K562 (cell line): ENCODE measurements around the gene MILR1. TPM values are rescaled to one million over a fixed set of nuclear protein-coding genes. Genes with fewer than 3 reads are reported as not detected.

ENCODE experiments used
- ARID1B ChIP-seq: fragments of 450-650 bp; IDR thresholded peaks from 2 replicates; pipeline ENCODE4 v1.6.1; 2016; ENCODE audit warnings: antibody characterized with exemption, mild to moderate bottlenecking, inconsistent platforms
- CREBBP ChIP-seq: IDR thresholded peaks from one replicate; pipeline ENCODE4 v1.6.1; 2012; ENCODE audit warnings: low read depth, mild to moderate bottlenecking, control low read depth, inconsistent platforms, low read length
- HMGN3 ChIP-seq: IDR thresholded peaks from 2 replicates; pipeline ENCODE4 v1.6.1; 2011; ENCODE audit warnings: borderline replicate concordance, low read depth, mild to moderate bottlenecking, mixed read lengths, low read length; ENCODE audit not compliant: insufficient read length; ENCODE audit errors: extremely low read depth
- HNRNPH1 ChIP-seq: fragments of 200-400 bp; formaldehyde crosslinking; optimal IDR thresholded peaks from 2 replicates; pipeline ENCODE3; 2017; ENCODE audit warnings: low read depth, mild to moderate bottlenecking, low read length, moderate library complexity
- JUN ChIP-seq, 2 experiments: sonication (generic) in 1 of 2; formaldehyde crosslinking in 1 of 2; IDR thresholded peaks; 2 replicates each; pipeline versions ENCODE4 v1.6.1 to v1.8.0; 2012 to 2022; ENCODE audit warnings: borderline replicate concordance in 2 of 2, mild to moderate bottlenecking in 2 of 2, improper control_type of control experiment in 1 of 2, low read depth in 1 of 2, low read length in 1 of 2, missing genetic modification reagents in 1 of 2
- KDM2B ChIP-seq: fragments of 250-450 bp; sonication (Bioruptor Pico); IDR thresholded peaks from 2 replicates; pipeline ENCODE4 v1.8.0; 2021; ENCODE audit warnings: mild to moderate bottlenecking, moderate library complexity
- LEF1 ChIP-seq: fragments of 450-650 bp; IDR thresholded peaks from 2 replicates; pipeline ENCODE4 v1.6.1; 2016; ENCODE audit warnings: mild to moderate bottlenecking
- NBN ChIP-seq: fragments of 450-650 bp; IDR thresholded peaks from 2 replicates; pipeline ENCODE4 v1.6.1; 2016; ENCODE audit warnings: low read depth, mild to moderate bottlenecking
- NR2C2 ChIP-seq, 2 experiments: fragments of 200-800 bp in 1 of 2; sonication (Bioruptor generic) in 1 of 2; sonication (generic) in 1 of 2; formaldehyde crosslinking in 1 of 2; IDR thresholded peaks; 2 replicates each; pipeline versions ENCODE4 v1.6.1 to v1.8.0; 2016 to 2022; ENCODE audit warnings: mild to moderate bottlenecking in 1 of 2, missing compliant biosample characterization in 1 of 2, missing genetic modification characterization in 1 of 2, missing genetic modification reagents in 1 of 2
- PHF20 ChIP-seq: fragments of 450-650 bp; IDR thresholded peaks from 2 replicates; pipeline ENCODE4 v1.6.1; 2018; ENCODE audit not compliant: partially characterized antibody
- RNF2 ChIP-seq: sonication (generic); IDR thresholded peaks from 2 replicates; pipeline ENCODE4 v1.6.1; 2016
- SMARCE1 ChIP-seq: fragments of 450-650 bp; IDR thresholded peaks from 2 replicates; pipeline ENCODE4 v1.7.1; 2016; ENCODE audit warnings: mild to moderate bottlenecking
- SP1 ChIP-seq: sonication (generic); formaldehyde crosslinking; IDR thresholded peaks from 2 replicates; pipeline ENCODE4 v1.8.1; 2022; ENCODE audit warnings: mild to moderate bottlenecking, missing genetic modification reagents
- SRSF1 ChIP-seq: fragments of 200-400 bp; formaldehyde crosslinking; IDR thresholded peaks from 2 replicates; pipeline ENCODE4 v1.6.1; 2017; ENCODE audit warnings: mild to moderate bottlenecking, low read depth, low read length, moderate library complexity
- TRIM25 ChIP-seq: fragments of 450-650 bp; IDR thresholded peaks from 2 replicates; pipeline ENCODE4 v1.7.0; 2016; ENCODE audit warnings: borderline replicate concordance
- ZNF408 ChIP-seq: fragments of 250-450 bp; sonication (Bioruptor Pico); IDR thresholded peaks from 2 replicates; pipeline ENCODE4 v1.4.0; 2020; ENCODE audit warnings: low read depth, mild to moderate bottlenecking, moderate library complexity
- ZNF696 ChIP-seq: fragments of 250-450 bp; sonication (Bioruptor Pico); conservative IDR thresholded peaks from 2 replicates; pipeline ENCODE4 v1.4.0; 2020; ENCODE audit warnings: mild to moderate bottlenecking, moderate library complexity
- ZNF785 ChIP-seq: fragments of 250-450 bp; sonication (Bioruptor Pico); IDR thresholded peaks from 2 replicates; pipeline ENCODE4 v1.4.0; 2020; ENCODE audit warnings: mild to moderate bottlenecking
- polyA plus RNA-seq, 8 experiments: library from polyadenylated mRNA; depleted of rRNA in 4 of 8; stranded (reverse) in 5 of 8; unstranded in 3 of 8; fragments of >200 nt; fragmentation: Nextera tagmentation in 2 of 8; fragmentation: Illumina TruSeq in 1 of 8; extraction: Ambion mirVana in 2 of 8; extraction: Trizol in 1 of 8; gene quantifications; 2 replicates each; pipeline versions ENCODE4 v1.2.1 to v1.2.3, GENCODE V29; 2011 to 2014; ENCODE audit warnings: inconsistent platforms in 1 of 8, missing spikeins in 1 of 8
- total RNA-seq, 7 experiments: library from RNA; depleted of rRNA in 6 of 7; stranded (reverse); fragments of >200 nt in 6 of 7; fragmentation: Illumina TruSeq in 2 of 7; extraction: Trizol in 2 of 7; gene quantifications; 2 replicates each; pipeline versions ENCODE4 v1.2.1 to v1.2.3, GENCODE V29; 2011 to 2021; ENCODE audit warnings: low replicate concordance in 1 of 7
- TF ChIP-seq, protein P1 (sequence below), 2 experiments: fragments of 450-650 bp; IDR thresholded peaks; 2 replicates each; pipeline ENCODE4 v1.6.1; 2018; ENCODE audit warnings: mild to moderate bottlenecking in 2 of 2, low read depth in 1 of 2; ENCODE audit not compliant: partially characterized antibody in 2 of 2
- TF ChIP-seq, protein P2 (sequence below): fragments of 250-450 bp; sonication (Bioruptor Pico); IDR thresholded peaks from 2 replicates; pipeline ENCODE4 v1.5.0; 2022; ENCODE audit warnings: mild to moderate bottlenecking

Gene MILR1
- total and polyA plus RNA-seq, 9 of the 15 experiments (the other 6 are each of a cell fraction or from before 2014, with no cell fraction given): 3.8 to 14.1 (median 7.1) TPM

GRCh38 chr17:64441772-64442540, 7.0 kb upstream of the MILR1 start (continued):
- TF ChIP-seq, protein P1, sequence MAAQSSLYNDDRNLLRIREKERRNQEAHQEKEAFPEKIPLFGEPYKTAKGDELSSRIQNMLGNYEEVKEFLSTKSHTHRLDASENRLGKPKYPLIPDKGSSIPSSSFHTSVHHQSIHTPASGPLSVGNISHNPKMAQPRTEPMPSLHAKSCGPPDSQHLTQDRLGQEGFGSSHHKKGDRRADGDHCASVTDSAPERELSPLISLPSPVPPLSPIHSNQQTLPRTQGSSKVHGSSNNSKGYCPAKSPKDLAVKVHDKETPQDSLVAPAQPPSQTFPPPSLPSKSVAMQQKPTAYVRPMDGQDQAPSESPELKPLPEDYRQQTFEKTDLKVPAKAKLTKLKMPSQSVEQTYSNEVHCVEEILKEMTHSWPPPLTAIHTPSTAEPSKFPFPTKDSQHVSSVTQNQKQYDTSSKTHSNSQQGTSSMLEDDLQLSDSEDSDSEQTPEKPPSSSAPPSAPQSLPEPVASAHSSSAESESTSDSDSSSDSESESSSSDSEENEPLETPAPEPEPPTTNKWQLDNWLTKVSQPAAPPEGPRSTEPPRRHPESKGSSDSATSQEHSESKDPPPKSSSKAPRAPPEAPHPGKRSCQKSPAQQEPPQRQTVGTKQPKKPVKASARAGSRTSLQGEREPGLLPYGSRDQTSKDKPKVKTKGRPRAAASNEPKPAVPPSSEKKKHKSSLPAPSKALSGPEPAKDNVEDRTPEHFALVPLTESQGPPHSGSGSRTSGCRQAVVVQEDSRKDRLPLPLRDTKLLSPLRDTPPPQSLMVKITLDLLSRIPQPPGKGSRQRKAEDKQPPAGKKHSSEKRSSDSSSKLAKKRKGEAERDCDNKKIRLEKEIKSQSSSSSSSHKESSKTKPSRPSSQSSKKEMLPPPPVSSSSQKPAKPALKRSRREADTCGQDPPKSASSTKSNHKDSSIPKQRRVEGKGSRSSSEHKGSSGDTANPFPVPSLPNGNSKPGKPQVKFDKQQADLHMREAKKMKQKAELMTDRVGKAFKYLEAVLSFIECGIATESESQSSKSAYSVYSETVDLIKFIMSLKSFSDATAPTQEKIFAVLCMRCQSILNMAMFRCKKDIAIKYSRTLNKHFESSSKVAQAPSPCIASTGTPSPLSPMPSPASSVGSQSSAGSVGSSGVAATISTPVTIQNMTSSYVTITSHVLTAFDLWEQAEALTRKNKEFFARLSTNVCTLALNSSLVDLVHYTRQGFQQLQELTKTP (IDR thresholded peaks at IDR 0.05; ENCODE audit: low read depth in 1 of 2, partially characterized antibody in 2 of 2): no peak
- TF ChIP-seq ARID1B (no peak), HNRNPH1 (no peak), SRSF1 (no peak), NR2C2 (CRISPR knock-in tag; IDR thresholded peaks at IDR 0.05) (no peak), NR2C2 (tag; IDR thresholded peaks at IDR 0.05) (no peak; the same call in 1 of the 2 replicates), ZNF785 (CRISPR knock-in tag) (no peak), SP1 (CRISPR knock-in tag) (no peak), LEF1 (peak; percentile 47; the same call in 1 of the 2 replicates), SMARCE1 (no peak), JUN (IDR thresholded peaks at IDR 0.05; ENCODE audit: borderline replicate concordance, low read depth, low read length) (no peak), JUN (CRISPR knock-in tag; IDR thresholded peaks at IDR 0.05; ENCODE audit: borderline replicate concordance) (no peak), NBN (no peak), KDM2B (CRISPR knock-in tag) (no peak), RNF2 (peak; percentile 53; the same call in 1 of the 2 replicates), PHF20 (no peak), ZNF696 (CRISPR knock-in tag) (no peak), ZNF408 (no peak), CREBBP (no peak), TRIM25 (no peak), HMGN3 (no peak)
- TF ChIP-seq, protein P2, sequence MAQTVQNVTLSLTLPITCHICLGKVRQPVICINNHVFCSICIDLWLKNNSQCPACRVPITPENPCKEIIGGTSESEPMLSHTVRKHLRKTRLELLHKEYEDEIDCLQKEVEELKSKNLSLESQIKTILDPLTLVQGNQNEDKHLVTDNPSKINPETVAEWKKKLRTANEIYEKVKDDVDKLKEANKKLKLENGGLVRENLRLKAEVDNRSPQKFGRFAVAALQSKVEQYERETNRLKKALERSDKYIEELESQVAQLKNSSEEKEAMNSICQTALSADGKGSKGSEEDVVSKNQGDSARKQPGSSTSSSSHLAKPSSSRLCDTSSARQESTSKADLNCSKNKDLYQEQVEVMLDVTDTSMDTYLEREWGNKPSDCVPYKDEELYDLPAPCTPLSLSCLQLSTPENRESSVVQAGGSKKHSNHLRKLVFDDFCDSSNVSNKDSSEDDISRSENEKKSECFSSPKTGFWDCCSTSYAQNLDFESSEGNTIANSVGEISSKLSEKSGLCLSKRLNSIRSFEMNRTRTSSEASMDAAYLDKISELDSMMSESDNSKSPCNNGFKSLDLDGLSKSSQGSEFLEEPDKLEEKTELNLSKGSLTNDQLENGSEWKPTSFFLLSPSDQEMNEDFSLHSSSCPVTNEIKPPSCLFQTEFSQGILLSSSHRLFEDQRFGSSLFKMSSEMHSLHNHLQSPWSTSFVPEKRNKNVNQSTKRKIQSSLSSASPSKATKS (CRISPR knock-in tag): no peak
